Kidney tubule cell (primary cell): ENCODE data around the gene KIAA1614.

Experiments used
- DNase-seq: peaks from one replicate; pipeline ENCODE4 v3.0.0-alpha.2; 2018; ENCODE audit warnings: low spot score

Gene KIAA1614

GRCh38 chr1:180925471-180926051, 12.9 kb downstream of the KIAA1614 start:
- DNase-seq = no peak

GRCh38 chr1:180926164-180926981, 13.7 kb downstream of the KIAA1614 start:
- no peak for DNase-seq

GRCh38 chr1:180927348-180927747, 14.7 kb downstream of the KIAA1614 start:
- no peak for DNase-seq

- DNase-seq = no peak
Observed at GRCh38 chr1:180927841-180928240, 15.1 kb downstream of the KIAA1614 start.

- DNase-seq = no peak
Observed at GRCh38 chr1:180928331-180929230, 15.9 kb downstream of the KIAA1614 start.

GRCh38 chr1:180929389-180929788, 16.7 kb downstream of the KIAA1614 start:
- DNase-seq = no peak

- no peak for DNase-seq
Observed at GRCh38 chr1:180930687-180931086, 18.0 kb downstream of the KIAA1614 start.

GRCh38 chr1:180931529-180931928, 18.8 kb downstream of the KIAA1614 start:
- DNase-seq = no peak

GRCh38 chr1:180932378-180932777, 19.7 kb downstream of the KIAA1614 start:
- DNase-seq = no peak

- DNase-seq = no peak
Observed at GRCh38 chr1:180933141-180933540, 20.4 kb downstream of the KIAA1614 start.

GRCh38 chr1:180934563-180934962, 21.9 kb downstream of the KIAA1614 start:
- DNase-seq = no peak

- no peak for DNase-seq
Observed at GRCh38 chr1:180935326-180936109, 22.8 kb downstream of the KIAA1614 start.

GRCh38 chr1:180936110-180937011, 23.7 kb downstream of the KIAA1614 start:
- DNase-seq = no peak

GRCh38 chr1:180937012-180937372, 24.3 kb downstream of the KIAA1614 start:
- no peak for DNase-seq

- no peak for DNase-seq
Observed at GRCh38 chr1:180937624-180938225, 25.0 kb downstream of the KIAA1614 start.

- no peak for DNase-seq
Observed at GRCh38 chr1:180939073-180939710, 26.5 kb downstream of the KIAA1614 start.

GRCh38 chr1:180939711-180940103, 27.0 kb downstream of the KIAA1614 start:
- no peak for DNase-seq

- no peak for DNase-seq
Observed at GRCh38 chr1:180940445-180940844, 27.7 kb downstream of the KIAA1614 start.

- no peak for DNase-seq
Observed at GRCh38 chr1:180941518-180942275, 29.0 kb downstream of the KIAA1614 start.
